A549 (cell line): ENCODE data around the gene LRPPRC. TPM values are rescaled to one million over a fixed set of nuclear protein-coding genes. Genes with fewer than 3 reads are reported as not detected.

ENCODE experiments used
- ATAC-seq, 2 experiments: fragments of 200-7000 bp in 1 of 2; fragments of >200 bp in 1 of 2; cut with Nextera tagmentation in 1 of 2; cut with Tn5 transposase in 1 of 2; 3 replicates each; pipeline versions ENCODE4 v1.8.0 to v1.9.1; 2018 to 2020; ENCODE audit warnings: mild to moderate bottlenecking in 1 of 2, moderate library complexity in 1 of 2
- CTCF ChIA-PET: fragments of 300-600 bp; sonication (Branson Sonifier 250); formaldehyde crosslinking; extraction: SDS; loops from one replicate; lab custom pipeline; 2021; ENCODE audit warnings: antibody characterized with exemption, inconsistent platforms; lab: Yijun Ruan, JAX
- POLR2A ChIA-PET: fragments of 350-600 bp; formaldehyde crosslinking; extraction: SDS; loops from one replicate; lab custom pipeline; 2021; ENCODE audit warnings: antibody characterized with exemption, inconsistent platforms; lab: Yijun Ruan, JAX
- DNase-seq, 2 experiments: peaks; one replicate each; pipeline versions ENCODE4 v3.0.0 to v3.0.0-alpha.2; 2011 to 2016; ENCODE audit warnings: low read depth in 1 of 2, low spot score in 1 of 2
- FAIRE-seq: peaks from 2 replicates; lab custom pipeline; 2011; peaks lifted over from hg19 to GRCh38; lab: Jason Lieb, UNC
- H3K27ac ChIP-seq, 2 experiments: fragments of >200 bp; sonication (Bioruptor Twin); formaldehyde crosslinking; 3 replicates each; pipeline ENCODE4 v1.5.1; 2016 to 2017
- H3K4me1 ChIP-seq: fragments of >200 bp; sonication (Bioruptor Twin); formaldehyde crosslinking; 3 replicates; pipeline ENCODE4 v1.6.1; 2016
- H3K4me2 ChIP-seq: fragments of >200 bp; sonication (Bioruptor Twin); formaldehyde crosslinking; 3 replicates; pipeline ENCODE4 v1.6.1; 2016
- H3K4me3 ChIP-seq: fragments of >200 bp; sonication (Bioruptor Twin); formaldehyde crosslinking; 3 replicates; pipeline ENCODE4 v1.5.1; 2016
- H3K9me3 ChIP-seq: fragments of >200 bp; sonication (Bioruptor Twin); formaldehyde crosslinking; 3 replicates; pipeline ENCODE4 v1.6.1; 2016
- CEBPB ChIP-seq, 2 experiments: fragments of >200 bp in 1 of 2; sonication (Bioruptor Twin) in 1 of 2; formaldehyde crosslinking in 1 of 2; IDR thresholded peaks; 2 replicates each; pipeline ENCODE4 v1.6.1; 2012 to 2016
- CHD2 ChIP-seq: fragments of 150-350 bp; IDR thresholded peaks from 2 replicates; pipeline ENCODE4 v1.6.1; 2014; ENCODE audit warnings: low read length; ENCODE audit not compliant: partially characterized antibody
- EHF ChIP-seq: fragments of 250-450 bp; sonication (Bioruptor Pico); IDR thresholded peaks from 2 replicates; pipeline ENCODE4 v1.5.0; 2020; ENCODE audit warnings: mild to moderate bottlenecking
- EHMT2 ChIP-seq: fragments of 200-600 bp; sonication (generic); IDR thresholded peaks from 2 replicates; pipeline ENCODE4 v1.6.1; 2016; ENCODE audit warnings: antibody characterized with exemption, low read depth, mild to moderate bottlenecking, moderate library complexity
- ESRRA ChIP-seq: fragments of 150-350 bp; IDR thresholded peaks from 2 replicates; pipeline ENCODE4 v1.6.1; 2014; ENCODE audit warnings: mild to moderate bottlenecking, low read length, borderline replicate concordance
- FOSL2 ChIP-seq, 2 experiments: fragments of 450-650 bp in 1 of 2; fragments of >200 bp in 1 of 2; sonication (Bioruptor Twin) in 1 of 2; formaldehyde crosslinking; IDR thresholded peaks; 2 replicates each; pipeline versions ENCODE4 v1.5.0 to v1.6.1; 2016 to 2020; ENCODE audit warnings: mild to moderate bottlenecking in 1 of 2, moderate library complexity in 1 of 2
- FOXS1 ChIP-seq: fragments of 250-450 bp; sonication (Bioruptor Pico); IDR thresholded peaks from 2 replicates; pipeline ENCODE4 v1.5.0; 2020; ENCODE audit warnings: mild to moderate bottlenecking, moderate library complexity
- HDAC2 ChIP-seq: fragments of 200-600 bp; sonication (generic); IDR thresholded peaks from 2 replicates; pipeline ENCODE4 v1.6.1; 2016
- HOXA7 ChIP-seq: fragments of 250-450 bp; sonication (Bioruptor Pico); IDR thresholded peaks from 2 replicates; pipeline ENCODE4 v1.5.0; 2020; ENCODE audit warnings: mild to moderate bottlenecking, moderate library complexity
- JUN ChIP-seq, 2 experiments: fragments of >200 bp; sonication (Bioruptor Twin); formaldehyde crosslinking; IDR thresholded peaks; 2 replicates in 1 of 2; 3 replicates in 1 of 2; pipeline ENCODE4 v1.6.1; 2016 to 2017
- JUNB ChIP-seq: fragments of >200 bp; sonication (Bioruptor Twin); formaldehyde crosslinking; IDR thresholded peaks from 2 replicates; pipeline ENCODE4 v1.6.1; 2016
- KDM5A ChIP-seq: fragments of 200-600 bp; sonication (generic); IDR thresholded peaks from 2 replicates; pipeline ENCODE4 v1.6.1; 2016; ENCODE audit warnings: antibody characterized with exemption, mild to moderate bottlenecking
- MAFK ChIP-seq: fragments of 450-650 bp; IDR thresholded peaks from 2 replicates; pipeline ENCODE4 v1.6.1; 2014; ENCODE audit not compliant: partially characterized antibody
- MAZ ChIP-seq: fragments of 150-350 bp; IDR thresholded peaks from 2 replicates; pipeline ENCODE4 v1.6.1; 2014; ENCODE audit warnings: antibody characterized with exemption, low read depth, low read length, borderline replicate concordance
- MYC ChIP-seq: IDR thresholded peaks from 2 replicates; pipeline ENCODE4 v1.6.1; 2012; ENCODE audit warnings: mild to moderate bottlenecking, inconsistent platforms, low read length, improper control_type of control experiment, borderline replicate concordance
- NFE2L2 ChIP-seq: fragments of 150-350 bp; conservative IDR thresholded peaks from 2 replicates; pipeline ENCODE4 v1.6.1; 2014; ENCODE audit warnings: low read length
- NR3C1 ChIP-seq: fragments of >200 bp; sonication (Bioruptor Twin); formaldehyde crosslinking; IDR thresholded peaks from 3 replicates; pipeline ENCODE4 v1.6.1; 2017
- POLR2A ChIP-seq: IDR thresholded peaks from 2 replicates; pipeline ENCODE4 v1.6.1; 2012; ENCODE audit warnings: mild to moderate bottlenecking, low read length
- POLR2AphosphoS2 ChIP-seq: conservative IDR thresholded peaks from 2 replicates; pipeline ENCODE4 v1.6.1; 2012; ENCODE audit warnings: low read length, improper control_type of control experiment, inconsistent platforms
- RAD21 ChIP-seq, 2 experiments: fragments of >200 bp in 1 of 2; sonication (Bioruptor Twin) in 1 of 2; formaldehyde crosslinking in 1 of 2; IDR thresholded peaks in 1 of 2; conservative IDR thresholded peaks in 1 of 2; 2 replicates in 1 of 2; 3 replicates in 1 of 2; pipeline ENCODE4 v1.6.1; 2012 to 2018; ENCODE audit warnings: inconsistent platforms in 1 of 2
- RCOR1 ChIP-seq: fragments of 150-350 bp; IDR thresholded peaks from 2 replicates; pipeline ENCODE4 v1.6.1; 2014; ENCODE audit warnings: antibody characterized with exemption, low read length, low read depth
- WGBS: methylation state at CpG from one replicate; pipeline ENCODE4 v1.1.6; 2017; ENCODE audit errors: missing lambda C conversion rate; 5-methylcytosine and 5-hydroxymethylcytosine counted together
- polyA plus RNA-seq, 4 experiments: library from polyadenylated mRNA; depleted of rRNA in 3 of 4; stranded (reverse); fragments of >200 nt; fragmentation: RNase III in 1 of 4; extraction: RNeasy Plus Mini Kit Qiagen cat#74134 plus additional on column Dnase treatment in 1 of 4; gene quantifications; 2 replicates in 3 of 4; 3 replicates in 1 of 4; pipeline ENCODE4 v1.2.3, GENCODE V29; 2011 to 2017
- TF ChIP-seq, protein P1 (sequence below): fragments of >200 bp; sonication (Bioruptor Twin); formaldehyde crosslinking; IDR thresholded peaks from 2 replicates; pipeline ENCODE4 v1.6.1; 2016

LRPPRC gene
- polyA plus RNA-seq, 2 of the 4 experiments (the other 2 are of a cell fraction) = 84.6 to 269 TPM

DNA sequence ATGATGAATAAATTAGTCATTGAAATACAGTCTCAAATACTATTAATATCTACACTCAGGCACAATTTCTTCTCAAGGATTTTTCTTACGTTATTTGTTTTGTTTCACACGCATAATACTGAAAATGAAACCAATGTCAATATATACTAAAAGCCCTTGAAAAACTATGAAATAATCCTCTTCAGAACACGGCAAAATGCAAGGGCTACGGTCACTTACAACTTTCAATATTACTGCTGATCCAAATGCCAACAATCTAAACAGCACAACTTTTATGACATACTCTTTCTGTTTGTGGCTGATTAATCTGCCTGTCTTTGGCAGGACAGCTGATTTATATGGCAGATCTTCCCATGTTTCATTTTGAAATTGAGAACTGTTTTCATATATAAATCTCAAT is 68.3 kb downstream of the LRPPRC start:
- H3K4me3 ChIP-seq = no peak overlapping the region
- no peak for ATAC-seq
- WGBS = 92% methylated on average over 4 of the region's 4 CpGs
- H3K27ac ChIP-seq = no peak overlapping the region
- no peak for FAIRE-seq
- CTCF ChIA-PET = interaction anchor here (0.7 to 1.2 kb wide), 3 partner anchors 9 to 1185 kb away, joined by 3 read pairs; no protein-coding TSS in a partner anchor
- POLR2A ChIA-PET = no interaction called here
- TF ChIP-seq RAD21 (conservative IDR thresholded peaks at IDR 0.05 in 1 of 2, IDR thresholded peaks at IDR 0.05 in 1 of 2) = no peak
- TF ChIP-seq MYC = no peak
- TF ChIP-seq ESRRA = no peak
- no peak for TF ChIP-seq JUNB
- TF ChIP-seq RCOR1 = no peak
- no peak for TF ChIP-seq CEBPB (IDR thresholded peaks at IDR 0.05)
- TF ChIP-seq NFE2L2 = no peak
- TF ChIP-seq CHD2 = no peak
- TF ChIP-seq FOSL2 (IDR thresholded peaks at IDR 0.05) = no peak
- TF ChIP-seq FOSL2 (CRISPR knock-in tag; IDR thresholded peaks at IDR 0.05) = no peak
- TF ChIP-seq FOXS1 (CRISPR knock-in tag) = no peak
- TF ChIP-seq JUN (IDR thresholded peaks at IDR 0.05) = no peak
- no peak for TF ChIP-seq POLR2AphosphoS2
- TF ChIP-seq HDAC2 = no peak
- no peak for TF ChIP-seq NR3C1
- no peak for TF ChIP-seq MAZ
- DNase-seq = no peak
- H3K4me2 ChIP-seq = no peak overlapping the region
- no peaks in the 10 kb centered on the region for H3K9me3 ChIP-seq
- no peaks in the 10 kb centered on the region for H3K4me1 ChIP-seq

DNA sequence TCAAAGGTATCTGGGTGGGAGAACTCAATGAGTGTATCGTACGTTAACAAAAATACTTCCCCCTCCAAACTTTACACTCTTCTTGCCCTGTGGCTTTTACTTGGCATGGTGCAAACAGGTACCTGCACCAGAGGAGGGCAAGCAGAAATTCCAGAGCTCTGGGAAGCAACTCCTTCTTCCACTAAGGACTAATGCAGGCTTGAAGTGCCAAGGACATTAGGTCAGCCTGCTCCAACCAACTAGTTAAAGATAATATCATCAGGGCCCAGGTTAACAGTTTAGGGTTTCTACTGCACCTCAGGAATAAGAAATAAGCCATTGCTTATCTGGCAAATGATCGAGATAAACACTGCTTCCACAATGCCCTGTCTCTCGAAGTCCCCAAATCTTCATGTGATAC is 70.4 kb downstream of the LRPPRC start:
- Histone ChIP-seq H3K4me3 (no peak overlapping the region), H3K9me3 (no peaks in the 10 kb centered on the region)
- WGBS = 89% methylated on average over 4 of the region's 4 CpGs
- DNase-seq = no peak
- FAIRE-seq = no peak
- CTCF ChIA-PET = interaction anchor here (1.7 kb wide), 1 partner anchor 10 kb away, joined by 3 read pairs; no protein-coding TSS in a partner anchor
- TF ChIP-seq RAD21 (conservative IDR thresholded peaks at IDR 0.05 in 1 of 2, IDR thresholded peaks at IDR 0.05 in 1 of 2) = no peak
- no peak for TF ChIP-seq EHF (CRISPR knock-in tag)
- no peak for TF ChIP-seq KDM5A
- no peak for TF ChIP-seq HOXA7 (CRISPR knock-in tag)
- TF ChIP-seq JUNB = no peak
- no peak for TF ChIP-seq MYC
- TF ChIP-seq POLR2A = no peak
- TF ChIP-seq EHMT2 = no peak
- TF ChIP-seq, all 56 proteins: peak for 0
- no peak overlapping the region for H3K4me2 ChIP-seq
- ATAC-seq = no peak
- no peaks in the 10 kb centered on the region for H3K4me1 ChIP-seq
- H3K27ac ChIP-seq = no peak overlapping the region
- POLR2A ChIA-PET = no interaction called here

DNA sequence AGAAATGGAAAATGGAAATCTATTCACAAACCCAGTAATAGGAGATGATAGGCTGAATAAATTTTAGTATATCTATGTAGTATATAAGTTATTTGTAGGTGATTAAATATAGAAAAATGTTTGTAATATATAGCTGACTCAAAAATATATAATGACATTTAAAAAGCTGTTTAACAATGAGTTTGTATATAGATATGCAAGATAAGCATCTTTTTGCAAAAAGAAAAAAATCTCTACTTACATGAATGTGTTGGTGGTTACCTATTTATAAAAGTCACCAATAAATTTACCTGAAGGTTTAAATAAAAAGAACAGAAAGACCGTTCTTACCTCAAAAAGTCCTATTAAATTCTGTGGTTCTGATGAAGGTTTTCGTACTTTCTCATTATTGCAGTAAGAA is 71.3 kb downstream of the LRPPRC start:
- no peak for ATAC-seq
- POLR2A ChIA-PET = no interaction called here
- CTCF ChIA-PET = interaction anchor here (1.5 to 2.7 kb wide), 4 partner anchors 8 to 27 kb away, joined by 3 to 11 read pairs (median 4); no protein-coding TSS in a partner anchor
- TF ChIP-seq, protein P1, sequence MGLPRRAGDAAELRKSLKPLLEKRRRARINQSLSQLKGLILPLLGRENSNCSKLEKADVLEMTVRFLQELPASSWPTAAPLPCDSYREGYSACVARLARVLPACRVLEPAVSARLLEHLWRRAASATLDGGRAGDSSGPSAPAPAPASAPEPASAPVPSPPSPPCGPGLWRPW = no peak
- TF ChIP-seq MAFK = peak; percentile 23
- TF ChIP-seq, all 56 proteins: peak for 1
- Histone ChIP-seq H3K4me2 (no peak overlapping the region), H3K27ac (no peak overlapping the region), H3K9me3 (no peaks in the 10 kb centered on the region), H3K4me3 (no peak overlapping the region), H3K4me1 (no peaks in the 10 kb centered on the region)
- FAIRE-seq (peak; percentile 61), DNase-seq (no peak)
- 91% methylated on average over 2 of the region's 2 CpGs for WGBS
